Upper lobe of left lung (tissue), 4 donors: ENCODE data around the gene ACTMAP.

Source experiments
- EP300 ChIP-seq, 4 donors: sonication (generic); formaldehyde crosslinking; IDR thresholded peaks; one replicate each; pipeline ENCODE4 v1.5.1; 2017; ENCODE audit warnings: antibody characterized with exemption in 4 of 4, control low read depth in 2 of 4
- POLR2A ChIP-seq, 4 donors: fragments of 450-650 bp; IDR thresholded peaks; one replicate each; pipeline ENCODE4 v1.5.1; 2016 to 2017; ENCODE audit warnings: antibody characterized with exemption in 4 of 4, mild to moderate bottlenecking in 2 of 4
- POLR2AphosphoS5 ChIP-seq, 2 donors: sonication (generic); formaldehyde crosslinking; IDR thresholded peaks; one replicate each; pipeline ENCODE4 v1.5.1; 2017; ENCODE audit warnings: antibody characterized with exemption in 2 of 2
- TF ChIP-seq, protein P1 (sequence below), 6 experiments: fragments of 450-650 bp in 4 of 6; fragments of 200-600 bp in 2 of 6; sonication (generic) in 2 of 6; IDR thresholded peaks; one replicate each; pipeline ENCODE4 v1.5.1; 2016 to 2019; ENCODE audit warnings: antibody characterized with exemption in 6 of 6

DNA sequence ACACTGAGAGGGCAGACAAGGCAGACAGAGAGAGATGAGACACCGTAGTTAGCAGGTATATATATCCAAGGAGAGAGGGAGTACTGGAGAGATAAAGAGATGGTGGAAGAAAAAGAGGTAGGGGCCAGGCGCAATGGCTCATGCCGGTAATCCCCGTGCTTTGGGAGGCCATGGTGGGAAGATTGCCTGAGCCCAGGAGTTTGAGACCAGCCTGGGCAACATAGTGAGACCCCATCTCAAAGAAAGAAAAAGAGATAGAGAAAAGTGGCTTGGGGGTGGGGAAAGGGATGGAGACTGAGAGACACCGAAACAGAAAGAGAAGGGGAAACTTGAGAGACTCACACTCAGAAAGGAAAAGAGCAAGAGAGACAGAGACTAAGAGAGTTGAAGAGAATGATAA is 30.3 kb upstream of the ACTMAP start:
- TF ChIP-seq, protein P1, sequence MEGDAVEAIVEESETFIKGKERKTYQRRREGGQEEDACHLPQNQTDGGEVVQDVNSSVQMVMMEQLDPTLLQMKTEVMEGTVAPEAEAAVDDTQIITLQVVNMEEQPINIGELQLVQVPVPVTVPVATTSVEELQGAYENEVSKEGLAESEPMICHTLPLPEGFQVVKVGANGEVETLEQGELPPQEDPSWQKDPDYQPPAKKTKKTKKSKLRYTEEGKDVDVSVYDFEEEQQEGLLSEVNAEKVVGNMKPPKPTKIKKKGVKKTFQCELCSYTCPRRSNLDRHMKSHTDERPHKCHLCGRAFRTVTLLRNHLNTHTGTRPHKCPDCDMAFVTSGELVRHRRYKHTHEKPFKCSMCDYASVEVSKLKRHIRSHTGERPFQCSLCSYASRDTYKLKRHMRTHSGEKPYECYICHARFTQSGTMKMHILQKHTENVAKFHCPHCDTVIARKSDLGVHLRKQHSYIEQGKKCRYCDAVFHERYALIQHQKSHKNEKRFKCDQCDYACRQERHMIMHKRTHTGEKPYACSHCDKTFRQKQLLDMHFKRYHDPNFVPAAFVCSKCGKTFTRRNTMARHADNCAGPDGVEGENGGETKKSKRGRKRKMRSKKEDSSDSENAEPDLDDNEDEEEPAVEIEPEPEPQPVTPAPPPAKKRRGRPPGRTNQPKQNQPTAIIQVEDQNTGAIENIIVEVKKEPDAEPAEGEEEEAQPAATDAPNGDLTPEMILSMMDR (IDR thresholded peaks at IDR 0.05) = no peak
- no peak for TF ChIP-seq POLR2AphosphoS5 (IDR thresholded peaks at IDR 0.05)
- no peak for TF ChIP-seq POLR2A (IDR thresholded peaks at IDR 0.05)
- TF ChIP-seq EP300 (IDR thresholded peaks at IDR 0.05) = no peak
